Testis (tissue), 2 donors: Measurements from ENCODE around the gene MOXD1.

Experiments used
- CTCF ChIP-seq, 3 experiments: fragments of 450-650 bp in 2 of 3; fragments of 200-600 bp in 1 of 3; sonication (generic) in 1 of 3; IDR thresholded peaks; one replicate each; pipeline ENCODE4 v1.5.1; 2016 to 2019; ENCODE audit warnings: antibody characterized with exemption in 3 of 3, mild to moderate bottlenecking in 2 of 3, moderate library complexity in 1 of 3
- POLR2A ChIP-seq: fragments of 450-650 bp; IDR thresholded peaks from one replicate; pipeline ENCODE4 v1.6.1; 2017; ENCODE audit warnings: antibody characterized with exemption, mild to moderate bottlenecking, moderate library complexity

DNA sequence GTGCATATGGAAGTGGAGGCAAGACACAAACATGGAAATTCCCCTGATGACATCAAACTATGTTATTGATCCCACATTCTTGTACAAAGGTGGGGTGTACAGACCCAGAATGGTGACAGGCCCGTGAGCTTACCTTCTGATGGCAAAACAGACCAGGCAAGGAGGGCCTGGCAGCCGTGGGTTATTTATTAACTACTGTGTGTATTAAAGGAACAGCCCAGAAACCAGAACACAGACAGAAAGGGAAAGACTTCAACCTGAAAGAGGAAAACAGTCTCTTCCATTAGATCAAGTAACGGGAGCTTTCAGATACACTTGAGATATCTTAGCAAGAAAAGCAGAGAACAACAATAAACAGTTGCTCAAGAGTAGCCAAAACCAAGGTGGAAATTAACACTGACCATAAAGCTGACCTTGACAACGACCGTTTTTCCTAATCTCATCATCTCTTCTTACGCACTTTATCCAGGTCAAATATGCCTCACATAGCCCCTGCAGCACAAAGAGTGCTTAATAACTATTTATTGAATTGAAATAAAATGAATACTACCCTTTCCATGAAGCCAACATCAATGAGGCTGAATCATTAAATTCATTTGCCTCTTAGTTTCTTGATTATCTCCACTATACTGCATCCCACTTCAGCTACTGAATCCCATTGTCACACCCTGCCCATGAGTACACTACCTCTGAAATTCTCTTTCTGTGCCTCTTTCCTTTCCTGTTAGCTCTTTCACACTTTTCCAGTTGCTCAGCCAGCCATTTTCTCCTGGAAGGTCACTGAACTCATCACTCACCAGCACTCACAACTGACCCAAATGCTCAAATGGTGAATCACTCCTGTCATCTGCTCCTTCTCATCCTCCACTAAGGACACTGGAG lies 67.4 kb downstream of the MOXD1 start:
- TF ChIP-seq CTCF (IDR thresholded peaks at IDR 0.05) (no peak), POLR2A (no peak)
